GM12878 (cell line): ENCODE results near the gene TMEM171. TPM values are rescaled to one million over a fixed set of nuclear protein-coding genes. Genes with fewer than 3 reads are reported as not detected.

Experiments
- ATAC-seq: fragments of 200-7000 bp; cut with Tn5 transposase; 3 replicates; pipeline ENCODE4 v1.9.1; 2020; ENCODE audit warnings: mild to moderate bottlenecking, moderate library complexity
- BruUV-seq: library from RNA; stranded (reverse); fragments of 400-500 nt; replicated peaks from 2 replicates; lab custom pipeline; 2021; lab: Mats Ljungman, UMichigan
- CTCF ChIA-PET: fragments of 300-600 bp; sonication (Branson Sonifier 250); formaldehyde crosslinking; extraction: SDS; loops from one replicate; lab custom pipeline; 2021; ENCODE audit warnings: inconsistent platforms; lab: Yijun Ruan, JAX
- POLR2A ChIA-PET: fragments of 350-600 bp; formaldehyde crosslinking; extraction: SDS; loops from one replicate; lab custom pipeline; 2021; ENCODE audit warnings: inconsistent platforms; lab: Charles Lee
- RAD21 ChIA-PET: fragments of 300-600 bp; sonication (Branson Sonifier 250); formaldehyde crosslinking; loops from one replicate; lab custom pipeline; 2023; ENCODE audit warnings: antibody characterized with exemption; ENCODE audit not compliant: unreplicated experiment; lab: Charles Lee
- SMC1A ChIA-PET: fragments of 300-600 bp; sonication (Branson Sonifier 250); formaldehyde crosslinking; loops from one replicate; lab custom pipeline; 2023; ENCODE audit not compliant: unreplicated experiment, uncharacterized antibody; lab: Charles Lee
- DNase-seq: peaks from one replicate; pipeline ENCODE4 v3.0.0-alpha.2; 2011; ENCODE audit warnings: low read depth, low spot score
- FAIRE-seq: peaks from 3 replicates; lab custom pipeline; 2011; peaks lifted over from hg19 to GRCh38; lab: Jason Lieb, UNC
- H2AFZ ChIP-seq: 2 replicates; pipeline ENCODE4 v1.6.0; 2011; ENCODE audit warnings: low read depth, low read length, control low read depth; ENCODE audit not compliant: control insufficient read depth
- H3K27ac ChIP-seq: 2 replicates; pipeline ENCODE4 v1.5.1; 2011; ENCODE audit warnings: control low read depth; ENCODE audit not compliant: control insufficient read depth, insufficient read depth
- H3K27me3 ChIP-seq, 2 experiments: replicated peaks in 1 of 2; 2 replicates each; pipeline versions ENCODE4 v1.6.0 to v1.6.1; 2011; ENCODE audit warnings: low read length in 1 of 2; ENCODE audit not compliant: control insufficient read depth in 2 of 2, insufficient read depth in 2 of 2
- H3K36me3 ChIP-seq, 2 experiments: 2 replicates each; pipeline ENCODE4 v1.5.1; 2011; ENCODE audit warnings: low read length in 1 of 2; ENCODE audit not compliant: control insufficient read depth in 2 of 2, insufficient read depth in 2 of 2
- H3K4me1 ChIP-seq: 2 replicates; pipeline ENCODE4 v1.6.1; 2011; ENCODE audit warnings: mild to moderate bottlenecking, low read length, moderate library complexity, mixed read lengths; ENCODE audit not compliant: control insufficient read depth, insufficient read depth
- H3K4me2 ChIP-seq: 2 replicates; pipeline ENCODE4 v1.6.0; 2011; ENCODE audit warnings: control low read depth; ENCODE audit not compliant: control insufficient read depth, insufficient read depth
- H3K4me3 ChIP-seq: fragments of 200-600 bp; sonication (generic); 2 replicates; pipeline ENCODE4 v1.5.1; 2016
- H3K79me2 ChIP-seq: 2 replicates; pipeline ENCODE4 v1.6.0; 2011; ENCODE audit warnings: low read length; ENCODE audit not compliant: control insufficient read depth, insufficient read depth
- H3K9ac ChIP-seq: 2 replicates; pipeline ENCODE4 v1.8.0; 2011; ENCODE audit warnings: low read length, control low read depth, mixed read lengths; ENCODE audit not compliant: control insufficient read depth, insufficient read depth
- H3K9me3 ChIP-seq: replicated peaks from 3 replicates; pipeline ENCODE4 v1.5.1; 2011; ENCODE audit warnings: mild to moderate bottlenecking, low read length; ENCODE audit not compliant: control insufficient read depth, insufficient read depth
- H4K20me1 ChIP-seq: 2 replicates; pipeline ENCODE4 v1.6.0; 2011; ENCODE audit not compliant: control insufficient read depth, insufficient read depth
- CBFB ChIP-seq: IDR thresholded peaks from 2 replicates; pipeline ENCODE4 v1.6.1; 2016; ENCODE audit warnings: antibody characterized with exemption, low read depth
- CEBPZ ChIP-seq: fragments of 150-350 bp; IDR thresholded peaks from 2 replicates; pipeline ENCODE4 v1.6.1; 2016; ENCODE audit warnings: low read depth, low read length
- E2F4 ChIP-seq: IDR thresholded peaks from 2 replicates; pipeline ENCODE4 v1.6.1; 2012; ENCODE audit warnings: low read depth, low read length, improper control_type of control experiment
- EED ChIP-seq: sonication (generic); IDR thresholded peaks from 2 replicates; pipeline ENCODE4 v1.6.1; 2016; ENCODE audit warnings: antibody characterized with exemption, low read depth
- HDGF ChIP-seq: fragments of 450-650 bp; IDR thresholded peaks from 2 replicates; pipeline ENCODE4 v1.6.1; 2016; ENCODE audit warnings: antibody characterized with exemption
- IRF3 ChIP-seq: fragments of 450-650 bp; IDR thresholded peaks from 2 replicates; pipeline ENCODE4 v1.6.1; 2014; ENCODE audit warnings: mild to moderate bottlenecking
- JUND ChIP-seq: IDR thresholded peaks from 2 replicates; pipeline ENCODE4 v1.6.1; 2012; ENCODE audit warnings: low read depth, mild to moderate bottlenecking, low read length, improper control_type of control experiment, moderate library complexity
- KLF5 ChIP-seq: fragments of 450-650 bp; IDR thresholded peaks from 2 replicates; pipeline ENCODE4 v1.6.1; 2014; ENCODE audit warnings: mild to moderate bottlenecking; ENCODE audit not compliant: partially characterized antibody
- NFYA ChIP-seq: IDR thresholded peaks from 2 replicates; pipeline ENCODE4 v1.6.1; 2011; ENCODE audit warnings: low read depth, mild to moderate bottlenecking, low read length, improper control_type of control experiment, borderline replicate concordance
- RUNX3 ChIP-seq: IDR thresholded peaks from 2 replicates; pipeline ENCODE4 v1.6.1; 2012; ENCODE audit warnings: low read length, inconsistent platforms
- SMAD1 ChIP-seq: fragments of 450-650 bp; IDR thresholded peaks from 2 replicates; pipeline ENCODE4 v1.6.1; 2018; ENCODE audit warnings: mild to moderate bottlenecking, low read depth; ENCODE audit not compliant: partially characterized antibody
- SREBF2 ChIP-seq: IDR thresholded peaks from 2 replicates; pipeline ENCODE4 v1.6.1; 2012; ENCODE audit warnings: mild to moderate bottlenecking, low read length
- ZSCAN29 ChIP-seq: fragments of 450-650 bp; IDR thresholded peaks from 2 replicates; pipeline ENCODE4 v1.6.1; 2017; ENCODE audit warnings: mild to moderate bottlenecking, moderate library complexity
- WGBS: methylation state at CpG from one replicate; pipeline ENCODE4 v1.1.6; 2016; ENCODE audit warnings: low lambda C conversion rate; ENCODE audit not compliant: insufficient replicate concordance, insufficient coverage; ENCODE audit errors: missing lambda C conversion rate; 5-methylcytosine and 5-hydroxymethylcytosine counted together
- in situ Hi-C: fragments of 300-500 bp; cut with MboI; formaldehyde crosslinking; loops from 9 replicates; pipeline ENCODE4 v1.14.3; 2018; ENCODE audit warnings: mixed read lengths
- intact Hi-C: fragments of 100-400 bp; cut with micrococcal nuclease; formaldehyde crosslinking; loops from one replicate; pipeline ENCODE4 v1.14.2; 2022; ENCODE audit not compliant: unreplicated experiment
- polyA plus RNA-seq, 11 experiments: library from polyadenylated mRNA; depleted of rRNA in 4 of 11; unstranded in 6 of 11; stranded (reverse) in 5 of 11; fragments of >200 nt; fragmentation: Nextera tagmentation in 4 of 11; fragmentation: Illumina TruSeq in 1 of 11; extraction: Ambion mirVana in 4 of 11; extraction: Trizol in 1 of 11; gene quantifications; 1 replicate in 1 of 11; 2 replicates in 10 of 11; pipeline versions ENCODE4 v1.2.1 to v1.2.3, GENCODE V29; 2011 to 2016; ENCODE audit warnings: inconsistent platforms in 2 of 11, missing spikeins in 2 of 11, low read depth in 1 of 11
- total RNA-seq, 4 experiments: library from RNA; depleted of rRNA in 3 of 4; stranded (reverse); fragments of >200 nt in 3 of 4; fragmentation: Illumina TruSeq in 1 of 4; extraction: Trizol in 1 of 4; gene quantifications; 2 replicates each; pipeline versions ENCODE4 v1.2.1 to v1.2.3, GENCODE V29; 2013 to 2021
- TF ChIP-seq, protein P1 (sequence below): fragments of 450-650 bp; formaldehyde crosslinking; IDR thresholded peaks from 2 replicates; pipeline ENCODE4 v1.5.0; 2022; ENCODE audit warnings: mild to moderate bottlenecking, missing genetic modification characterization
- TF ChIP-seq, protein P2 (sequence below): fragments of 450-650 bp; IDR thresholded peaks from 2 replicates; pipeline ENCODE4 v1.6.1; 2016; ENCODE audit warnings: mild to moderate bottlenecking

TMEM171 gene
- total and polyA plus RNA-seq, 10 of the 15 experiments (the other 5 are each of a cell fraction or from before 2014, with no cell fraction given), result not detected

- Histone ChIP-seq H3K4me3 (no peak overlapping the region), H3K79me2 (no peaks in the 10 kb centered on the region), H2AFZ (no peak overlapping the region), H3K4me1 (no peaks in the 10 kb centered on the region), H3K9ac (no peak overlapping the region), H3K36me3 (no peaks in the 10 kb centered on the region), H3K9me3 (no peaks in the 10 kb centered on the region)
- intact Hi-C loops, result no loop called here
- 4% methylated on average over 4 of the region's 4 CpGs for WGBS
- DNase-seq, result no peak
- BruUV-seq, result no TSS peak
- RAD21 ChIA-PET, result no interaction called here
- TF ChIP-seq HDGF, result no peak
- no peak for TF ChIP-seq IRF3
- TF ChIP-seq ZSCAN29, result no peak
- TF ChIP-seq KLF5, result no peak
- TF ChIP-seq, protein P1, sequence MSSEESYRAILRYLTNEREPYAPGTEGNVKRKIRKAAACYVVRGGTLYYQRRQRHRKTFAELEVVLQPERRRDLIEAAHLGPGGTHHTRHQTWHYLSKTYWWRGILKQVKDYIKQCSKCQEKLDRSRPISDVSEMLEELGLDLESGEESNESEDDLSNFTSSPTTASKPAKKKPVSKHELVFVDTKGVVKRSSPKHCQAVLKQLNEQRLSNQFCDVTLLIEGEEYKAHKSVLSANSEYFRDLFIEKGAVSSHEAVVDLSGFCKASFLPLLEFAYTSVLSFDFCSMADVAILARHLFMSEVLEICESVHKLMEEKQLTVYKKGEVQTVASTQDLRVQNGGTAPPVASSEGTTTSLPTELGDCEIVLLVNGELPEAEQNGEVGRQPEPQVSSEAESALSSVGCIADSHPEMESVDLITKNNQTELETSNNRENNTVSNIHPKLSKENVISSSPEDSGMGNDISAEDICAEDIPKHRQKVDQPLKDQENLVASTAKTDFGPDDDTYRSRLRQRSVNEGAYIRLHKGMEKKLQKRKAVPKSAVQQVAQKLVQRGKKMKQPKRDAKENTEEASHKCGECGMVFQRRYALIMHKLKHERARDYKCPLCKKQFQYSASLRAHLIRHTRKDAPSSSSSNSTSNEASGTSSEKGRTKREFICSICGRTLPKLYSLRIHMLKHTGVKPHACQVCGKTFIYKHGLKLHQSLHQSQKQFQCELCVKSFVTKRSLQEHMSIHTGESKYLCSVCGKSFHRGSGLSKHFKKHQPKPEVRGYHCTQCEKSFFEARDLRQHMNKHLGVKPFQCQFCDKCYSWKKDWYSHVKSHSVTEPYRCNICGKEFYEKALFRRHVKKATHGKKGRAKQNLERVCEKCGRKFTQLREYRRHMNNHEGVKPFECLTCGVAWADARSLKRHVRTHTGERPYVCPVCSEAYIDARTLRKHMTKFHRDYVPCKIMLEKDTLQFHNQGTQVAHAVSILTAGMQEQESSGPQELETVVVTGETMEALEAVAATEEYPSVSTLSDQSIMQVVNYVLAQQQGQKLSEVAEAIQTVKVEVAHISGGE (CRISPR knock-in tag), result no peak
- TF ChIP-seq, protein P2, sequence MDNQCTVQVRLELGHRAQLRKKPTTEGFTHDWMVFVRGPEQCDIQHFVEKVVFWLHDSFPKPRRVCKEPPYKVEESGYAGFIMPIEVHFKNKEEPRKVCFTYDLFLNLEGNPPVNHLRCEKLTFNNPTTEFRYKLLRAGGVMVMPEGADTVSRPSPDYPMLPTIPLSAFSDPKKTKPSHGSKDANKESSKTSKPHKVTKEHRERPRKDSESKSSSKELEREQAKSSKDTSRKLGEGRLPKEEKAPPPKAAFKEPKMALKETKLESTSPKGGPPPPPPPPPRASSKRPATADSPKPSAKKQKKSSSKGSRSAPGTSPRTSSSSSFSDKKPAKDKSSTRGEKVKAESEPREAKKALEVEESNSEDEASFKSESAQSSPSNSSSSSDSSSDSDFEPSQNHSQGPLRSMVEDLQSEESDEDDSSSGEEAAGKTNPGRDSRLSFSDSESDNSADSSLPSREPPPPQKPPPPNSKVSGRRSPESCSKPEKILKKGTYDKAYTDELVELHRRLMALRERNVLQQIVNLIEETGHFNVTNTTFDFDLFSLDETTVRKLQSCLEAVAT, result no peak
- no peak for TF ChIP-seq NFYA
- TF ChIP-seq JUND, result no peak
- no peak for TF ChIP-seq EED
- no peak for TF ChIP-seq SMAD1
- TF ChIP-seq SREBF2, result no peak
- TF ChIP-seq CEBPZ, result no peak
- TF ChIP-seq RUNX3, result no peak
- TF ChIP-seq CBFB, result no peak
- TF ChIP-seq E2F4, result no peak
- TF ChIP-seq, all 136 proteins: peak for 0
- Histone ChIP-seq H3K27ac (no peak overlapping the region), H3K27me3 (no peaks in the 10 kb centered on the region), H3K4me2 (no peak overlapping the region), H4K20me1 (no peaks in the 10 kb centered on the region)
- ATAC-seq (no peak), FAIRE-seq (no peak)
- in situ Hi-C loops, result no loop called here
- ChIA-PET CTCF (no interaction called here), POLR2A (no interaction called here), SMC1A (no interaction called here)
These were observed 16.5 kb upstream of the TMEM171 start for GRCh38 chr5:73103870-73104299.
